GM13976 (cell line): ENCODE measurements around the gene HPS5.

ENCODE experiments used
- DNase-seq: peaks from one replicate; pipeline ENCODE4 v3.0.0; 2012; ENCODE audit warnings: low spot score
- CTCF ChIP-seq: IDR thresholded peaks from 2 replicates; pipeline ENCODE4 v1.5.1; 2012; ENCODE audit warnings: borderline replicate concordance, mild to moderate bottlenecking; ENCODE audit not compliant: insufficient read depth; ENCODE audit errors: extremely low read depth, missing control alignments, control extremely low read depth
- in situ Hi-C: fragments of 300-500 bp; cut with MboI; formaldehyde crosslinking; loops from one replicate; pipeline ENCODE4 v1.12.0; 2022; ENCODE audit warnings: low sequenced_read_pairs, mixed read lengths, inconsistent platforms; ENCODE audit not compliant: unreplicated experiment

The HPS5 gene

DNA sequence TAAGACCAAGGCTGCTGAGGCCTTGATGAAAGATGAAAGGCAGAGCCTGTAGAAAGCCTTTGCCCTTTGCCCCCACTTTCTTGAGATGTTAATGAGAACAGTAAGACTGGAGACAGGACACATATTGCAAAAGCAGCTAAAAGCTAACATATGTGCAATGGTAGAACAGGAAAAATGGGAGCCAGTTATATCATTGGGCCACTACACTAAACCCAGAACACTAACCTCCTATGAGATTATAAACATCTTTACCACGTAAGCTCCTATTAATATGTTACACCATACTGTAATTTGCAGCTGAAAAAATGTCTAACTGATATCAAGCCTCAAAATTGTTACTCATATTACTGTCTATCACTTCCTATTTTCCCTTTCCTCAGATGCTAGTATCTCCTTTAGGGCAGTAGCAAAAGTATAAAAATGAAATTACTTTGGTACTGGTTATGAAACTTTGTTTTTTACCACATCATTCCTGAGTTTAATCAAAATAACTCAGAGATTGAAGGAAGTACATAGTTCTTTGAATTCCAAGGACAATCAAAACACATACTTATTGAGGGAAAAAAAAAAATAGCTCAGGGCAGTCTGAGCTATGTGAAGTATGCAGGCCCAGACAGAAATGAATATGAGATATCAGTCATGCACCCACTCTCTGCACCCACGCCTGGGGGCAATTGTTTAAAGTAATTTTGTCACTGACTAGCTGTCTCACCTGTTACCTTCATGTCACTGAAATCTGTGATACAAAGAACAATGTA, 9.1 kb downstream of the HPS5 start:
- TF ChIP-seq CTCF, result no peak
- DNase-seq, result no peak
- in situ Hi-C loops, result no loop called here

- TF ChIP-seq CTCF, result no peak
- in situ Hi-C loops, result no loop called here
- no peak for DNase-seq
These were observed 9.9 kb downstream of the HPS5 start for GRCh38 chr11:18312012-18312411.

DNA sequence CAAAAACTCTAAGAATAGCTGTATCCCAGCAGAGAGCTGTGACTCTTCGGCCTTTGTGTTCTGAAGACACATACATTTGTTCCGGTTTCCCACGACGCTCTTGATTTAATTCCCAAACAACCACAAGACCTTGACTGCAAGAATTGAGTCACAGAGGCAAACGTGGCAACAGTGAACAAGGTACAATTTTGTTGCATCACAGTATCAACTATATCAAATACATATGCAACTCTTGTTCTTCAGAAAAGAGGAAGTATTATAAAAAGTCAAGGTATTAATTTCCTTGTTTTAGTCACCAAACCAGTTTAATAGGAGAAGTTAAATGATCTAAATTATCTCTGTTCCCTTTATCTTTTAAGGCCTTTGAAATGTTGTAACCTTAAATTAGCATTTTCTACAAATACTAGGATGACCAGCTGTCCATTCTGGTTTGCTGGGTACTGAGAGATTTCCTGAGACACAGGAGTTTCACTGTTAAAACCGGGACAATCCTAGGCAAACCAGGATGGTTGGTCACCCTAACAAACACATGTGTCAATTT, 11.1 kb downstream of the HPS5 start:
- in situ Hi-C loops, result no loop called here
- TF ChIP-seq CTCF, result no peak
- DNase-seq, result peak; percentile 37

DNA sequence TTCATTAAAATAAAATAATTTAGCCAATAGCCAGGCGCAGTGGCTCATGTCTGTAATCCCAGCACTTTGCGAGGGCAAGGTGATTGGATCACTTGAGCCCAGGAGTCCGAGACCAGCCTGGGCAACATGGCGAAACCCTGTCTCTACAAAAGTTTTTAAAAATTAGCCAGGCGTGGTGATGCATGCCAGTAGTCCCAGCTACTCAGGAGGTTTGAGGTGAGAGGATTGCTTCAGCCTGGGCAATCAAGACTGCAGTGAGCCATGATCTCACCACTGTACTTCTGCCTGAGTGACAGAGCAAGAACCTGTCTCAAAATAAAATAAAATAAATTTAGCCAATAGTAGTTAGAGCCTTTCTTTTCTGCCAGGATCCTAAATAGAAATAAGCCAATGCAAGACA, 12.2 kb downstream of the HPS5 start:
- no peak for DNase-seq
- in situ Hi-C loops, result no loop called here

DNA sequence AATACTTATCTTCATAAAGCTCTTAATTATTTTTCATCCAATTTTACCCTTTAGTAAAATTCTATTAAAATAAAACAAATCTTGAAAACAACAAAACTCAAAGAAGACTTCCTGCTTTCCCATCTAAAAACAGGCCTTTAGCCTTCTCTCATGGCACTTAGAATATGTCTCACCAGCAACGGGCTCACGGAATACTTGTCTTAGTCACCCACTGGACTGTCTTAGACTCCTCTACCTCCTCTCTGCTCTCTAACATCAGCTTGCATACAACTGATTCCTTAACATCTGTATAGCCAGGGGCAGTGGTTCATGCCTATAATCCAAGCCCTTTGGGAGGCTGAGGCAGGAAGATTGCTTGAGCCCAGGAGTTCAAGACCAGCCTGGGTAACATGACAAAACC, 13.7 kb downstream of the HPS5 start:
- TF ChIP-seq CTCF, result no peak
- in situ Hi-C loops, result no loop called here
- DNase-seq, result no peak

More for the DNA sequence above, 12.2 kb downstream of the HPS5 start:
- TF ChIP-seq CTCF, result no peak

DNA sequence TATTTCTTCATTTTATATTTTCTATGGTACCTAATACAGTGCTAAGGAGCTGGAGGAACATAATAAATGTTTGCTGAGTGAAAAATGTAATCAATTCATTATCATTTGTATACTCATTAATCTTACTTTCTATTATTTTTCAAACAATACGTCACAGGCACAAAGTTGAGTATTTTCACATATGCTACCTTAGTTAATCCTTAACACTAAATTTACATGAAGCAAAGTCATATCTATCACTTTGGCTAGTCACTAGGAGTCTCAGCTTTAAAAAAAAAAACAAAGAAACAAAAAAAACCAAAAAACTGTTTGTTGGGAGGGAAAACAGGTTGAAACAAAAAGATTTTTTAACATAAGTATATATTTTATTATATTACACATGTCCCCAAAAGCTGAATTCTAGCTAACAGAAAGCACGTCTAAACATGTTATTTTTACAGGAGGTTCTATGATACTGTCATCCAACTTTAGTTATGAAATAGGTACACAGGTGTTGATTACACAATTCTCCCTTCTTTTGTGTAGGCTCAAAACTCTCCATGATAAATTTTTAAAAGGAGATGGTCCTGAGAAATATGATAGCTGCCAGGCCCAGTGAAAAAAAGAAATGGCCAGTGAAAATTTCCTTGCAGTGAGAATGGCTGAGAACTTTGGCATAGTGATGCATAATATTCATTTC, 14.3 kb downstream of the HPS5 start:
- in situ Hi-C loops, result no loop called here
- no peak for TF ChIP-seq CTCF

More for the DNA sequence above, 14.3 kb downstream of the HPS5 start:
- no peak for DNase-seq
